T-helper 1 cell treated with Interleukin-12 subunit alpha and Interleukin-12 subunit beta and Interleukin-4 antibody, amounts not matched to agents 30 μg/mL and 1 μg/mL, for 36 hours (primary cell): ENCODE data around the gene SLC4A3.

Experiments used
- H3K27ac Mint-ChIP-seq: one replicate; pipeline ENCODE4 v1.8.0; 2021; ENCODE audit warnings: mild to moderate bottlenecking, mixed read lengths
- H3K27me3 Mint-ChIP-seq: one replicate; pipeline ENCODE4 v1.8.0; 2021; ENCODE audit warnings: low read depth, mixed read lengths
- H3K36me3 Mint-ChIP-seq: one replicate; pipeline ENCODE4 v1.8.0; 2021; ENCODE audit warnings: low read depth, mixed read lengths
- H3K4me1 Mint-ChIP-seq: one replicate; pipeline ENCODE4 v1.8.0; 2021; ENCODE audit warnings: low read depth, mixed read lengths
- H3K4me3 Mint-ChIP-seq: one replicate; pipeline ENCODE4 v1.8.0; 2021; ENCODE audit warnings: mild to moderate bottlenecking, moderate library complexity, mixed read lengths
- H3K9me3 Mint-ChIP-seq: one replicate; pipeline ENCODE4 v1.8.0; 2021; ENCODE audit warnings: mixed read lengths

Gene SLC4A3

GRCh38 chr2:219634171-219634940 lies 6.9 kb downstream of the SLC4A3 start:
- H3K27me3 Mint-ChIP-seq: no peaks in the 10 kb centered on the region
- no peak overlapping the region for H3K4me3 Mint-ChIP-seq
- peaks cover 2% of the 10 kb centered on the region for H3K4me1 Mint-ChIP-seq
- no peaks in the 10 kb centered on the region for H3K9me3 Mint-ChIP-seq
- H3K27ac Mint-ChIP-seq: no peak overlapping the region
- H3K36me3 Mint-ChIP-seq: no peaks in the 10 kb centered on the region

GRCh38 chr2:219634951-219635751 lies 7.7 kb downstream of the SLC4A3 start:
- Mint-ChIP-seq H3K27ac (no peak overlapping the region), H3K4me3 (no peak overlapping the region), H3K36me3 (no peaks in the 10 kb centered on the region), H3K27me3 (no peaks in the 10 kb centered on the region), H3K4me1 (peaks cover 2% of the 10 kb centered on the region), H3K9me3 (no peaks in the 10 kb centered on the region)

GRCh38 chr2:219636144-219636915 lies 8.9 kb downstream of the SLC4A3 start:
- Mint-ChIP-seq H3K4me1 (peaks cover 2% of the 10 kb centered on the region), H3K4me3 (no peak overlapping the region), H3K9me3 (no peaks in the 10 kb centered on the region), H3K27ac (no peak overlapping the region), H3K36me3 (no peaks in the 10 kb centered on the region), H3K27me3 (no peaks in the 10 kb centered on the region)

GRCh38 chr2:219636941-219637841 lies 9.8 kb downstream of the SLC4A3 start:
- no peak overlapping the region for H3K4me3 Mint-ChIP-seq
- H3K27ac Mint-ChIP-seq: no peak overlapping the region
- H3K4me1 Mint-ChIP-seq: peaks cover 2% of the 10 kb centered on the region

GRCh38 chr2:219637842-219638185 lies 10.4 kb downstream of the SLC4A3 start:
- no peaks in the 10 kb centered on the region for H3K9me3 Mint-ChIP-seq
- no peak overlapping the region for H3K27ac Mint-ChIP-seq
- peaks cover 7% of the 10 kb centered on the region for H3K4me1 Mint-ChIP-seq
- H3K36me3 Mint-ChIP-seq: no peaks in the 10 kb centered on the region
- H3K4me3 Mint-ChIP-seq: no peak overlapping the region
- peaks cover 9% of the 10 kb centered on the region for H3K27me3 Mint-ChIP-seq

More at GRCh38 chr2:219636941-219637841, 9.8 kb downstream of the SLC4A3 start:
- H3K27me3 Mint-ChIP-seq: peaks cover 3% of the 10 kb centered on the region
- no peaks in the 10 kb centered on the region for H3K9me3 Mint-ChIP-seq
- no peaks in the 10 kb centered on the region for H3K36me3 Mint-ChIP-seq

GRCh38 chr2:219638217-219638947 lies 11.0 kb downstream of the SLC4A3 start:
- no peaks in the 10 kb centered on the region for H3K36me3 Mint-ChIP-seq
- H3K4me3 Mint-ChIP-seq: no peak overlapping the region
- H3K27me3 Mint-ChIP-seq: peaks cover 11% of the 10 kb centered on the region
- H3K4me1 Mint-ChIP-seq: peaks cover 8% of the 10 kb centered on the region
- H3K9me3 Mint-ChIP-seq: no peaks in the 10 kb centered on the region
- no peak overlapping the region for H3K27ac Mint-ChIP-seq

GRCh38 chr2:219638948-219639755 lies 11.7 kb downstream of the SLC4A3 start:
- Mint-ChIP-seq H3K4me1 (peaks cover 8% of the 10 kb centered on the region), H3K4me3 (no peak overlapping the region), H3K36me3 (no peaks in the 10 kb centered on the region), H3K27ac (no peak overlapping the region), H3K9me3 (no peaks in the 10 kb centered on the region), H3K27me3 (peaks cover 11% of the 10 kb centered on the region)

GRCh38 chr2:219641390-219642068 lies 14.1 kb downstream of the SLC4A3 start:
- H3K27ac Mint-ChIP-seq: no peak overlapping the region
- H3K27me3 Mint-ChIP-seq: peaks cover 18% of the 10 kb centered on the region
- no peaks in the 10 kb centered on the region for H3K9me3 Mint-ChIP-seq
- no peak overlapping the region for H3K4me3 Mint-ChIP-seq
- H3K4me1 Mint-ChIP-seq: peaks cover 8% of the 10 kb centered on the region
- no peaks in the 10 kb centered on the region for H3K36me3 Mint-ChIP-seq

GRCh38 chr2:219642069-219642454 lies 14.6 kb downstream of the SLC4A3 start:
- Mint-ChIP-seq H3K4me3 (no peak overlapping the region), H3K9me3 (no peaks in the 10 kb centered on the region), H3K27me3 (peaks cover 18% of the 10 kb centered on the region), H3K27ac (no peak overlapping the region), H3K4me1 (peaks cover 8% of the 10 kb centered on the region), H3K36me3 (no peaks in the 10 kb centered on the region)

- H3K4me3 Mint-ChIP-seq: no peak overlapping the region
- H3K36me3 Mint-ChIP-seq: no peaks in the 10 kb centered on the region
- H3K27ac Mint-ChIP-seq: no peak overlapping the region
- peaks cover 18% of the 10 kb centered on the region for H3K27me3 Mint-ChIP-seq
- H3K4me1 Mint-ChIP-seq: peaks cover 8% of the 10 kb centered on the region
- H3K9me3 Mint-ChIP-seq: no peaks in the 10 kb centered on the region
Observed at GRCh38 chr2:219642465-219643083, 15.1 kb downstream of the SLC4A3 start.

GRCh38 chr2:219643084-219643473 lies 15.6 kb downstream of the SLC4A3 start:
- Mint-ChIP-seq H3K4me1 (peaks cover 8% of the 10 kb centered on the region), H3K4me3 (no peak overlapping the region), H3K9me3 (no peaks in the 10 kb centered on the region), H3K36me3 (no peaks in the 10 kb centered on the region), H3K27ac (no peak overlapping the region), H3K27me3 (peaks cover 20% of the 10 kb centered on the region)

- H3K9me3 Mint-ChIP-seq: no peaks in the 10 kb centered on the region
- no peak overlapping the region for H3K4me3 Mint-ChIP-seq
- peaks cover 21% of the 10 kb centered on the region for H3K27me3 Mint-ChIP-seq
- peaks cover 6% of the 10 kb centered on the region for H3K4me1 Mint-ChIP-seq
- no peak overlapping the region for H3K27ac Mint-ChIP-seq
- H3K36me3 Mint-ChIP-seq: no peaks in the 10 kb centered on the region
Observed at GRCh38 chr2:219643788-219644398, 16.5 kb downstream of the SLC4A3 start.
